ENCODE data around the gene MYL12B.
"Not testable (repeated sequence)": the region's sequence is repeated elsewhere in the genome, so short reads cannot be mapped to it uniquely, and the experiment has no call there.

The MYL12B gene

GRCh38 chr18:3261373-3262233 is at the start of gene MYL12B:
Gene MYL12B, plus strand, starts transcription at chr18:3262133. Its CDS starts 10,766 bp downstream, at chr18:3272899.
- peak; percentile 78 for DNase-seq (ENCODE audit: low spot score)

- no peak for DNase-seq (ENCODE audit: low spot score)
Observed at GRCh38 chr18:3212657-3213056, 49.3 kb upstream of the MYL12B start.

- no peak for DNase-seq (ENCODE audit: low spot score)
Observed at GRCh38 chr18:3213300-3214059, 48.5 kb upstream of the MYL12B start.

- no peak for DNase-seq (ENCODE audit: low spot score)
Observed at GRCh38 chr18:3214855-3215637, 46.9 kb upstream of the MYL12B start.

GRCh38 chr18:3216987-3217386 is 44.9 kb upstream of the MYL12B start:
- DNase-seq (ENCODE audit: low spot score) = no peak

GRCh38 chr18:3217948-3218647 is 43.8 kb upstream of the MYL12B start:
- DNase-seq (ENCODE audit: low spot score) = peak; percentile 93

- no peak for DNase-seq (ENCODE audit: low spot score)
Observed at GRCh38 chr18:3218819-3219218, 43.1 kb upstream of the MYL12B start.

- DNase-seq (ENCODE audit: low spot score) = no peak
Observed at GRCh38 chr18:3219241-3219630, 42.7 kb upstream of the MYL12B start.

- no peak for DNase-seq (ENCODE audit: low spot score)
Observed at GRCh38 chr18:3219631-3220335, 42.1 kb upstream of the MYL12B start, which contains the start of gene MYOM1. Gene MYOM1, minus strand, starts transcription at chr18:3219968. Its CDS starts 4,745 bp downstream, at chr18:3215223.

GRCh38 chr18:3220868-3221267 is 41.1 kb upstream of the MYL12B start:
- DNase-seq (ENCODE audit: low spot score) = not testable (repeated sequence)

- DNase-seq (ENCODE audit: low spot score) = no peak
Observed at GRCh38 chr18:3221496-3221895, 40.4 kb upstream of the MYL12B start.

- no peak for DNase-seq (ENCODE audit: low spot score)
Observed at GRCh38 chr18:3223356-3223755, 38.6 kb upstream of the MYL12B start.

GRCh38 chr18:3224223-3224622 is 37.7 kb upstream of the MYL12B start:
- no peak for DNase-seq (ENCODE audit: low spot score)

GRCh38 chr18:3225588-3225987 is 36.3 kb upstream of the MYL12B start:
- DNase-seq (ENCODE audit: low spot score) = no peak

- no peak for DNase-seq (ENCODE audit: low spot score)
Observed at GRCh38 chr18:3226048-3226447, 35.9 kb upstream of the MYL12B start.

GRCh38 chr18:3230401-3231334 is 31.3 kb upstream of the MYL12B start:
- DNase-seq (ENCODE audit: low spot score) = no peak

GRCh38 chr18:3233004-3233403 is 28.9 kb upstream of the MYL12B start:
- DNase-seq (ENCODE audit: low spot score) = no peak

- DNase-seq (ENCODE audit: low spot score) = no peak
Observed at GRCh38 chr18:3233433-3234168, 28.3 kb upstream of the MYL12B start.

- no peak for DNase-seq (ENCODE audit: low spot score)
Observed at GRCh38 chr18:3234457-3234856, 27.5 kb upstream of the MYL12B start.
